Stimulated activated naive CD8-positive, alpha-beta T cell treated with anti-CD3 and anti-CD28 coated beads, Interleukin-15, Interleukin-2, amounts not matched to agents 100 U/mL and 50 U/mL, for 24 hours (primary cell): Measurements from ENCODE around the gene GID8.
A peak's percentile ranks its signal among the peaks of the same experiment; 100 is the strongest.

Experiments
- ATAC-seq: fragments of 150-1000 bp; cut with Tn5 transposase; one replicate; pipeline ENCODE4 v1.10.0; 2021
- DNase-seq: peaks from one replicate; pipeline ENCODE4 v3.0.0; 2021

Gene GID8

GRCh38 chr20:62986257-62986800 lies 48.4 kb downstream of the GID8 start:
- DNase-seq (no peak), ATAC-seq (no peak)

GRCh38 chr20:62987114-62987513 lies 49.2 kb downstream of the GID8 start:
- no peak for DNase-seq
- no peak for ATAC-seq

GRCh38 chr20:62989201-62989601 lies 51.3 kb downstream of the GID8 start:
- ATAC-seq, result peak; percentile 30
- DNase-seq, result no peak

- no peak for DNase-seq
- ATAC-seq, result no peak
Measured at GRCh38 chr20:62990306-62990825, 52.4 kb downstream of the GID8 start.

- no peak for ATAC-seq
- DNase-seq, result no peak
Measured at GRCh38 chr20:62991196-62991807, 53.4 kb downstream of the GID8 start.

- no peak for DNase-seq
- ATAC-seq, result no peak
Measured at GRCh38 chr20:62991863-62992262, 53.9 kb downstream of the GID8 start.

- no peak for ATAC-seq
Measured at GRCh38 chr20:62993856-62994494, 56.0 kb downstream of the GID8 start.

GRCh38 chr20:62994869-62995281 lies 56.9 kb downstream of the GID8 start:
- DNase-seq (no peak), ATAC-seq (no peak)

More at GRCh38 chr20:62993856-62994494, 56.0 kb downstream of the GID8 start:
- no peak for DNase-seq

- DNase-seq (no peak), ATAC-seq (no peak)
Measured at GRCh38 chr20:62995481-62995880, 57.5 kb downstream of the GID8 start.

GRCh38 chr20:62995898-62996595 lies 58.1 kb downstream of the GID8 start:
- no peak for ATAC-seq
- DNase-seq, result no peak

GRCh38 chr20:62996596-62996982 lies 58.6 kb downstream of the GID8 start:
- ATAC-seq, result no peak

GRCh38 chr20:62997417-62998035 lies 59.6 kb downstream of the GID8 start:
- no peak for DNase-seq
- ATAC-seq, result no peak

More at GRCh38 chr20:62996596-62996982, 58.6 kb downstream of the GID8 start:
- DNase-seq, result no peak
